ENCODE results near the gene IFNGR1. TPM values are rescaled to one million over a fixed set of nuclear protein-coding genes. Genes with fewer than 3 reads are reported as not detected.

Gene IFNGR1
- total RNA-seq, 1 experiment from 2014 or later = 23.4 TPM

DNA sequence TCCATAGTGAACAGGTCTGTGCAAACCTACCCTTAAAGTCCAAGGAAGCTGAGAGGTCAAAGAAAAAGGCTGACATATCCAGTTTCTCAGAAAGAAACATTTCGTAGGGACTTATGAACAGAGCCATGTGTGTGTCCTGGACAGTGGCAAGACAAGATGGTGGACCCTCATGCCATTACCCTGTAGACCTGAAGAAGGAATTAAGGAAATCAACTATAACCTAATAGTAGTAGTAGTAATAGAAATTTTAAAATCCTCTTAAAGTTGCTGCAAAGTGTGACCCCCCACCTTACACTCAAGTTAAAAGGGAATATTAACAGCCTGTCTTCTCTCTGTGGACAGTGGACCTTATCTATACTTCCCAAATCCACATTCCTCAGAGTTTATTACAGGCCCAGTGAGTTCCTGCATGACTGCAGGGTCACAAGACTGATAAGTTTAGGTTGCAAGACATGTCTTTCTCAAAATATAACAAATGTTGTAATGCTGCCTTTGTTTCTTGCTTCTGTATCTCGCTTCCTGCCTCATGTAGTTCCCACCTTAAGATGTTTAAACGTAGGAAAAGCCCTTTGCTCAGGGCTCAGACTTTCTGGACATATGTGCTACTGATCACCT, 56.4 kb downstream of the IFNGR1 start:
- 0 out of 2 replicates have a peak, but pooled peaks cover 2% of the 10 kb centered on the region for H3K27me3 ChIP-seq (ENCODE audit: control insufficient read depth, insufficient read depth, low read length)
- H3K9me3 ChIP-seq (ENCODE audit: control insufficient read depth, insufficient read depth, low read depth, low read length) = no peaks in the 10 kb centered on the region
- CTCF ChIA-PET = no interaction called here
- TF ChIP-seq SIN3A (IDR thresholded peaks at IDR 0.05; ENCODE audit: borderline replicate concordance, insufficient read depth, low read depth, low read length) = no peak
- TF ChIP-seq REST (IDR thresholded peaks at IDR 0.05; ENCODE audit: insufficient read depth in 1 of 2, low read depth in 2 of 2, low read length in 1 of 2) = no peak
- TF ChIP-seq TCF7L2 (IDR thresholded peaks at IDR 0.05; ENCODE audit: low read depth, low read length) = no peak
- no peak for TF ChIP-seq CTCF (IDR thresholded peaks at IDR 0.05)
- no peak for TF ChIP-seq POLR2AphosphoS5 (IDR thresholded peaks at IDR 0.05; ENCODE audit: low read depth, low read length)
- H3K36me3 ChIP-seq (ENCODE audit: control insufficient read depth, insufficient read depth, low read length) = no peaks in the 10 kb centered on the region
- no peak overlapping the region for H3K4me3 ChIP-seq (ENCODE audit: low read depth in 2 of 2, low read length in 2 of 2)
- intact Hi-C loops (cut with micrococcal nuclease; ENCODE audit: unreplicated experiment) = no loop called here
- H3K4me1 ChIP-seq (ENCODE audit: control insufficient read depth, insufficient read depth, low read length) = no peaks in the 10 kb centered on the region
- no peak for ATAC-seq
- BruUV-seq (replicated peaks) = no TSS peak
- POLR2A ChIA-PET = no interaction called here
- DNase-seq (ENCODE audit: low read depth, low spot score) = no peak
- in situ Hi-C loops (cut with HindIII; ENCODE audit: low pct_unique_long_range_greater_than_20kb, low sequenced_read_pairs) = no loop called here
- H3K27ac ChIP-seq (ENCODE audit: low read length) = no peak overlapping the region

GRCh38 chr6:137161949-137162348, 57.2 kb downstream of the IFNGR1 start:
- H3K4me3 ChIP-seq (ENCODE audit: low read depth in 2 of 2, low read length in 2 of 2) = no peak overlapping the region
- no peak for ATAC-seq
- H3K27me3 ChIP-seq (ENCODE audit: control insufficient read depth, insufficient read depth, low read length) = 0 out of 2 replicates have a peak, but pooled peaks cover 2% of the 10 kb centered on the region
- TF ChIP-seq REST (IDR thresholded peaks at IDR 0.05; ENCODE audit: insufficient read depth in 1 of 2, low read depth in 2 of 2, low read length in 1 of 2) (no peak), SIN3A (IDR thresholded peaks at IDR 0.05; ENCODE audit: borderline replicate concordance, insufficient read depth, low read depth, low read length) (no peak), CTCF (IDR thresholded peaks at IDR 0.05) (no peak), POLR2AphosphoS5 (IDR thresholded peaks at IDR 0.05; ENCODE audit: low read depth, low read length) (no peak), TCF7L2 (IDR thresholded peaks at IDR 0.05; ENCODE audit: low read depth, low read length) (no peak)
- in situ Hi-C loops (cut with HindIII; ENCODE audit: low pct_unique_long_range_greater_than_20kb, low sequenced_read_pairs) (no loop called here), intact Hi-C loops (cut with micrococcal nuclease; ENCODE audit: unreplicated experiment) (no loop called here)
- H3K36me3 ChIP-seq (ENCODE audit: control insufficient read depth, insufficient read depth, low read length) = no peaks in the 10 kb centered on the region
- POLR2A ChIA-PET = no interaction called here
- H3K4me1 ChIP-seq (ENCODE audit: control insufficient read depth, insufficient read depth, low read length) = no peaks in the 10 kb centered on the region
- CTCF ChIA-PET = interaction anchor here (0.6 kb wide), 2 partner anchors 111 to 158 kb away, joined by 3 to 4 read pairs; no protein-coding TSS in a partner anchor
- H3K27ac ChIP-seq (ENCODE audit: low read length) = no peak overlapping the region
- no TSS peak for BruUV-seq (replicated peaks)
- no peaks in the 10 kb centered on the region for H3K9me3 ChIP-seq (ENCODE audit: control insufficient read depth, insufficient read depth, low read depth, low read length)
- DNase-seq (ENCODE audit: low read depth, low spot score) = no peak
